Right lobe of liver (tissue), 6 donors: ENCODE data around the gene NFYC. TPM values are rescaled to one million over a fixed set of nuclear protein-coding genes. Genes with fewer than 3 reads are reported as not detected.

Experiments used
- ATAC-seq, 4 donors: fragments of 200-7000 bp; cut with Tn5 transposase; one replicate each; pipeline ENCODE4 v1.9.1; 2020; ENCODE audit warnings: mild to moderate bottlenecking in 4 of 4, moderate library complexity in 4 of 4
- DNase-seq, 3 donors: peaks; one replicate each; pipeline ENCODE4 v3.0.0-alpha.2; 2020
- H3K27ac ChIP-seq, 3 donors: fragments of 200-600 bp; one replicate each; pipeline ENCODE4 v1.8.0; 2022
- H3K27me3 ChIP-seq, 2 donors: fragments of 200-600 bp; one replicate each; pipeline ENCODE4 v1.8.0; 2022
- H3K36me3 ChIP-seq, 4 donors: fragments of 200-600 bp; sonication (generic) in 1 of 4; one replicate each; pipeline versions ENCODE4 v1.5.1 to v1.8.0; 2017 to 2022; ENCODE audit warnings: control low read depth in 1 of 4
- H3K4me1 ChIP-seq, 4 donors: fragments of 200-600 bp; sonication (generic) in 1 of 4; one replicate each; pipeline versions ENCODE4 v1.5.1 to v1.8.0; 2017 to 2022; ENCODE audit warnings: control low read depth in 1 of 4
- H3K4me3 ChIP-seq, 3 donors: fragments of 200-600 bp; one replicate each; pipeline ENCODE4 v1.8.0; 2022
- H3K9me3 ChIP-seq, 4 donors: fragments of 200-600 bp; sonication (generic) in 1 of 4; one replicate each; pipeline versions ENCODE4 v1.5.1 to v1.8.0; 2017 to 2022; ENCODE audit warnings: control low read depth in 1 of 4
- CTCF ChIP-seq, 4 donors: fragments of 200-600 bp in 3 of 4; fragments of 450-650 bp in 1 of 4; IDR thresholded peaks; one replicate each; pipeline versions ENCODE4 v1.5.1 to v1.8.0; 2016 to 2022; ENCODE audit warnings: antibody characterized with exemption in 4 of 4, mild to moderate bottlenecking in 2 of 4
- POLR2A ChIP-seq: fragments of 450-650 bp; IDR thresholded peaks from one replicate; pipeline ENCODE4 v1.6.1; 2017; ENCODE audit warnings: antibody characterized with exemption, mild to moderate bottlenecking
- WGBS: methylation state at CpG from one replicate; pipeline ENCODE4 v1.1.6; 2018; ENCODE audit warnings: low coverage, low lambda C conversion rate; ENCODE audit not compliant: insufficient coverage; ENCODE audit errors: missing lambda C conversion rate; 5-methylcytosine and 5-hydroxymethylcytosine counted together
- intact Hi-C, 2 donors: fragments of 100-400 bp; cut with DNase I; formaldehyde crosslinking; loops; one replicate each; pipeline versions ENCODE4 v1.11.2 to v1.14.1; 2022
- total RNA-seq, 6 experiments: library from RNA; depleted of rRNA in 2 of 6; stranded (reverse); fragments of >200 nt in 2 of 6; fragmentation: NEBNext Ultra II Directional in 3 of 6; extraction: Animal tissue kit (Norgen Biotek cat#: 25700) in 3 of 6; gene quantifications; one replicate each; pipeline versions ENCODE4 v1.1.0 to v1.2.4, GENCODE V29; 2016 to 2023
- donor health status: DM: no; HTN: yes; CAD: no.
- donor health status: DM: no; HTN: no; CAD: no.
- donor health status: DM: no; HTN: no; CAD: no.
- donor health status: DM: no; HTN: yes; CAD: no.
- donor health status: DM: no; HTN: yes; CAD: no.

NFYC gene
- total RNA-seq, 6 experiments from 2014 or later = 21.9 to 36.1 (median 28.1) TPM

GRCh38 chr1:40784141-40784770, 92.8 kb downstream of the NFYC start:
- Histone ChIP-seq H3K4me1 (peaks cover 0 to 7% (median 0%) of the 10 kb centered on the region in 4 donors), H3K36me3 (no peaks in the 10 kb centered on the region), H3K4me3 (peak overlapping the region in 1 of 3 donors; percentile 21), H3K27ac (no peak overlapping the region), H3K27me3 (no peaks in the 10 kb centered on the region), H3K9me3 (no peaks in the 10 kb centered on the region)
- ATAC-seq (no peak), DNase-seq (peak in 1 of 3 donors; percentile 19)
- TF ChIP-seq CTCF (IDR thresholded peaks at IDR 0.05) (no peak), POLR2A (no peak)
- WGBS = 51% methylated on average over 13 of the region's 63 CpGs
- intact Hi-C loops = no loop called here

- Histone ChIP-seq H3K9me3 (no peaks in the 10 kb centered on the region), H3K36me3 (no peaks in the 10 kb centered on the region), H3K4me1 (peaks cover 0 to 7% (median 0%) of the 10 kb centered on the region in 4 donors), H3K27ac (no peak overlapping the region), H3K27me3 (no peaks in the 10 kb centered on the region), H3K4me3 (no peak overlapping the region)
- WGBS = 84% methylated on average over 4 of the region's 10 CpGs
- TF ChIP-seq POLR2A = no peak
- no peak for TF ChIP-seq CTCF (IDR thresholded peaks at IDR 0.05)
- ATAC-seq (no peak), DNase-seq (peak in 2 of 3 donors; percentile 21 to 37)
- intact Hi-C loops = no loop called here
Observed at GRCh38 chr1:40784771-40785151, 93.3 kb downstream of the NFYC start.

- 87% methylated on average over 4 of the region's 7 CpGs for WGBS
- intact Hi-C loops = no loop called here
- no peak overlapping the region for H3K4me3 ChIP-seq
- peak in 1 of 3 donors; percentile 16 for DNase-seq
- ATAC-seq = no peak
- H3K27me3 ChIP-seq = no peaks in the 10 kb centered on the region
- no peak overlapping the region for H3K27ac ChIP-seq
- TF ChIP-seq POLR2A = no peak
- no peak for TF ChIP-seq CTCF (IDR thresholded peaks at IDR 0.05)
- H3K9me3 ChIP-seq = no peaks in the 10 kb centered on the region
- peaks cover 0 to 7% (median 0%) of the 10 kb centered on the region in 4 donors for H3K4me1 ChIP-seq
- no peaks in the 10 kb centered on the region for H3K36me3 ChIP-seq
Observed at GRCh38 chr1:40785446-40785845, 93.9 kb downstream of the NFYC start.

GRCh38 chr1:40786171-40786994, 94.9 kb downstream of the NFYC start:
- intact Hi-C loops = no loop called here
- no peaks in the 10 kb centered on the region for H3K27me3 ChIP-seq
- peak in 2 of 3 donors; percentile 9 to 31 for DNase-seq
- TF ChIP-seq CTCF (IDR thresholded peaks at IDR 0.05) = no peak
- no peak for TF ChIP-seq POLR2A
- 38% methylated on average over 3 of the region's 9 CpGs for WGBS
- no peaks in the 10 kb centered on the region for H3K9me3 ChIP-seq
- H3K4me3 ChIP-seq = no peak overlapping the region
- H3K27ac ChIP-seq = no peak overlapping the region
- H3K4me1 ChIP-seq = peaks cover 0 to 7% (median 0%) of the 10 kb centered on the region in 4 donors
- H3K36me3 ChIP-seq = no peaks in the 10 kb centered on the region
- no peak for ATAC-seq
